HCT116 (cell line): ENCODE results near the gene FAM131C.

Experiments
- RAD21 ChIP-seq: IDR thresholded peaks from 2 replicates; pipeline ENCODE4 v1.6.1; 2012; ENCODE audit warnings: low read depth, mild to moderate bottlenecking
- SIN3A ChIP-seq: IDR thresholded peaks from 2 replicates; pipeline ENCODE4 v1.6.1; 2012; ENCODE audit warnings: low read depth
- ZNF274 ChIP-seq: fragments of 200-500 bp; sonication (Bioruptor generic); IDR thresholded peaks from 2 replicates; pipeline ENCODE4 v1.6.1; 2014; ENCODE audit warnings: mild to moderate bottlenecking, low read depth, low read length, inconsistent platforms
- TF ChIP-seq, protein P1 (sequence below): IDR thresholded peaks from 2 replicates; pipeline ENCODE4 v1.6.1; 2012
- TF ChIP-seq, protein P2 (sequence below), 3 experiments: fragments of 200-600 bp in 1 of 3; sonication (generic) in 1 of 3; IDR thresholded peaks in 2 of 3; conservative IDR thresholded peaks in 1 of 3; 2 replicates each; pipeline ENCODE4 v1.5.1; 2012 to 2017; ENCODE audit warnings: low read depth in 2 of 3, low read length in 2 of 3, antibody characterized with exemption in 1 of 3, borderline replicate concordance in 1 of 3, control low read depth in 1 of 3, mild to moderate bottlenecking in 1 of 3, mixed read lengths in 1 of 3, mixed run types in 1 of 3, moderate library complexity in 1 of 3; ENCODE audit not compliant: insufficient read depth in 1 of 3

DNA sequence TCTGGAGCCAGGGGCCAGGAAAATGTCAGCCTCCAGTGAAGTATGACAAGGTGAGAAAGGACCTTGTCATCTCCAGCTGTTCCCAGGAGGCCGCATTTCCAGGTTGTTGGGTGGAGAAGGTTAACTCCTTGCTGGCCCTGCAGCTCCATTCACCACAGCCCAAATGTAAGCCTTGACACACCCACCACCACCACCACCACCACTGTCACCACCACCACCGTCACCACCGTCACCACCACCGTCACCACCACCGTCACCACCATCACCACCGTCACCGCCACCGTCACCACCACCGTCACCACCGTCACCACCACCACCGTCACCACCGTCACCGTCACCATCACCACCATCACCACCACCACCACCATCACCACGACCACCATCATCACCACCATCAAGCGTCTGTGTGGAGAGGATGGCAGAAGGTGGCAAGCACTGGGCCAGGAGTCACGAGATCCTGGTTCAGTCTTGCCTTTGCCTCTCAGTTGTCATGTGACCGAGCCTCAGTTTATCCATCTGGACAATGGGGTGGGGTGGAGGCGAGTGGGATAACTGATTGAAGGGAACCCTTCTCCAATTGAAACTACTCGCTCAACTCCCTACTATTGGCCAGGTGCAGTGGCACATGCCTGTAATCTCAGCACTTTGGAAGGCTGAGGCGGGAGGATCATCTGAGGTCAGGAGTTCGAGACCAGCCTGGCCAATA lies 21.2 kb upstream of the FAM131C start:
- TF ChIP-seq, protein P1, sequence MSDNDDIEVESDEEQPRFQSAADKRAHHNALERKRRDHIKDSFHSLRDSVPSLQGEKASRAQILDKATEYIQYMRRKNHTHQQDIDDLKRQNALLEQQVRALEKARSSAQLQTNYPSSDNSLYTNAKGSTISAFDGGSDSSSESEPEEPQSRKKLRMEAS: no peak
- no peak for TF ChIP-seq ZNF274
- TF ChIP-seq, protein P2, sequence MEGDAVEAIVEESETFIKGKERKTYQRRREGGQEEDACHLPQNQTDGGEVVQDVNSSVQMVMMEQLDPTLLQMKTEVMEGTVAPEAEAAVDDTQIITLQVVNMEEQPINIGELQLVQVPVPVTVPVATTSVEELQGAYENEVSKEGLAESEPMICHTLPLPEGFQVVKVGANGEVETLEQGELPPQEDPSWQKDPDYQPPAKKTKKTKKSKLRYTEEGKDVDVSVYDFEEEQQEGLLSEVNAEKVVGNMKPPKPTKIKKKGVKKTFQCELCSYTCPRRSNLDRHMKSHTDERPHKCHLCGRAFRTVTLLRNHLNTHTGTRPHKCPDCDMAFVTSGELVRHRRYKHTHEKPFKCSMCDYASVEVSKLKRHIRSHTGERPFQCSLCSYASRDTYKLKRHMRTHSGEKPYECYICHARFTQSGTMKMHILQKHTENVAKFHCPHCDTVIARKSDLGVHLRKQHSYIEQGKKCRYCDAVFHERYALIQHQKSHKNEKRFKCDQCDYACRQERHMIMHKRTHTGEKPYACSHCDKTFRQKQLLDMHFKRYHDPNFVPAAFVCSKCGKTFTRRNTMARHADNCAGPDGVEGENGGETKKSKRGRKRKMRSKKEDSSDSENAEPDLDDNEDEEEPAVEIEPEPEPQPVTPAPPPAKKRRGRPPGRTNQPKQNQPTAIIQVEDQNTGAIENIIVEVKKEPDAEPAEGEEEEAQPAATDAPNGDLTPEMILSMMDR (IDR thresholded peaks at IDR 0.05 in 2 of 3, conservative IDR thresholded peaks at IDR 0.05 in 1 of 3; ENCODE audit: borderline replicate concordance in 1 of 3, insufficient read depth in 1 of 3, low read depth in 2 of 3, low read length in 2 of 3): no peak
- TF ChIP-seq RAD21: no peak
- TF ChIP-seq SIN3A: no peak
